ENCODE results near the gene DNER.

DNER gene

DNA sequence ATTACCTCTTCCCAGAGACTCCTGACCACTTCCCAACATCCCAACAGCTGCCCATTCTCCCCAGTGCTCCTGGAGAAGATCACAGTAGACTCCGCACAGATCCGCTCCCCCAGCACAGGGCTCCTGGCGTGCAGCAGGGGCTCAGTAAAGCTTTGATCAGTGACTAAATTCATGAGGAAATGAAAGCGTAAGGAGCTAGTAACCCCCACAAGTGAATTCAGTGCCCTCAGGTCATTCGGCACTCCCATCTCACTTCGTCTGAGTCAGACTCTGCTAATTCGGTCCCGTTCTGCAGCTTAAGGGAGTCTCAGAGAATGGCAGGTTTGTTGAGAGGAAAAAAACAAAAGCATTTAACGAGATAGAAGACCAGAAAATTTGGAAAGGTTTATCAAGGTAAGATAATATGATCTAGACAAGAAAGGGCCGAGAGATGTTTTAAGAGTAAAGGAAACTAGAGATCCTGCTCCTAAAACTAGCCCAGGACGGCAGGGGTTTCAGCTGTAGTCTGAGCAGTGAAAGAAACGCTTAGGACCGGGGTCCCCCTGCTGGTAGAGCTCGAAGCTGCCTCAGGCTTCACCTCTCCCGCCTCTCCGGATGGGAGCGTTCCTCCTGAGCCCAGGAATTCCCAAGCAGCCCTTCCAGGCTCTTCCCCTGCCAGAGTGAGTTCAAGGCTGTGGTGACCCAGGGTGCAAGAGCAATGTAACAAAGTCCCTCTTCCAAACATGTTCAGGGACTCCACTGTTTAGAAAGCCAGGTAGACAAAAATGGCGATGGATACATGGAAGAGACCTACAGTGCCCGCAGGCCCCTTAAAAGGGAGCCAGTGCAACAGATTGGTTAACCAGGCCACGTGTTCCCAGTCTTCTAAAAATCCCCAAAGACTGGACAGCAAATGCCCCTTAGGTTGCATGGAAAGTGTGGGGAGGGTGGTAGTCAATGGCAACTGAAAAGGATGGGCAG, 127.3 kb downstream of the DNER start:
- intact Hi-C loops (cut with DNase I): loop anchor here (5.0 to 10.0 kb wide), 3 partner anchors 125 to 242 kb away; partner anchors contain the start of gene DNER
- peak; percentile 80 to 95 (median 90) for DNase-seq

GRCh38 chr2:229586012-229586411, 128.3 kb downstream of the DNER start:
- intact Hi-C loops (cut with DNase I): loop anchor here (5.0 to 10.0 kb wide), 3 partner anchors 126 to 241 kb away; partner anchors contain the start of gene DNER
- no peak for DNase-seq

DNA sequence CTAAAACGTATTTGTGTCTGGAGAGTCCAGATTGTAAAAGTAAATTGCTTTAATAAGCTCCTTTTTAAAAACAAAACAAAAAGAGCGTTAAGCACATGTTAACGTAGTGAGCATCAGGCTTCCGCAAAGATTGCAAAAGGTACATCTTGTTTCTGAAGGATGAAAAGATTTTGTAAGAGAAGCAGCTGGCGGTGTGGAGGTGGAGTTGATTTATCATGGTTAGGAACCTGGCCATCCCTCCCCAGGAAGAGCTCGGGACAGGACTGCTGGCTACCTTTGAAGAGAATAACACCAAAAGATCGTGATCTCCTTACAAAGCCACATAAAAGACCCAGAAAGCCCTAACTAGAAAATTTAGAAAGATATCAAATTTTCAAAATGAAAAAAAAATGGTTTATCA, 132.2 kb downstream of the DNER start:
- intact Hi-C loops (cut with DNase I): loop anchor here (10.0 kb wide), 1 partner anchor 237 kb away; no protein-coding TSS in a partner anchor
- no peak for DNase-seq

GRCh38 chr2:229578052-229578846, 136.1 kb downstream of the DNER start:
- no peak for DNase-seq
- intact Hi-C loops (cut with DNase I): no loop called here

GRCh38 chr2:229575569-229576315, 138.6 kb downstream of the DNER start:
- intact Hi-C loops (cut with DNase I): no loop called here
- DNase-seq: no peak

DNA sequence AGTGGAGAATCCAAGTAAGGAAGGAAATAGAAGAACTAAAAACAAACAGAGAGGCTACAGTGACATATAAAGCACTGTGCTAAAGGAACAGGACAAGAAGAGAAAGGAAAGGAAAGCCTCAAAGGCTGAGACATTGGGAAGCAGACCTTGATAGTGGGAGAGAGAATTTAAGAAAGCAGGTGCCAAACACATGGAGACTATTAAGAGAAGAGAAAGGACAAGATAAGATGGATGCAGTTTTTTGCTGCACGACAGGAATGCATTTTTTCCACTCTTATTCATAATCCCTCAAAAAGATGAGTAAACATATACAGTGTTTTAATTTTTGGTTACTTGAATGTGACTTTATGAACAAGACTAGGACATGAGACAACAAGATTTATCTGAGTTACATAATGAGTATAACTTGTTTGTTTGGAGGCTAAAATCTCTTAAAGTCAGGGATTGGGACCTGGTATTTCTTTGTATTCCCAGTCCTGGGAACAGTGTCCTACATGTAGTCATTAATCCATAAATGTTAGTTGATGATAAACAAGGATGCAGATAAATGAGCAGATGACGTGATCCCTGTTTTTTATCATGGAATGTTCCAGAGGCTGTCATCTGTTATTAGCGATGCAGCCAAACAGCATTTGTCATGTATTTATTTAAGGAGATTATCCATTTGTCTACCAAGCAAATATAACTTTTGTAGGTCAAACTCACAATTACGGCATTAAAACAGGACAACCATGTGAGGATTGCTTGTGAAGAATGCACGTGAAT, 141.7 kb downstream of the DNER start:
- DNase-seq: no peak
- intact Hi-C loops (cut with DNase I): no loop called here

DNA sequence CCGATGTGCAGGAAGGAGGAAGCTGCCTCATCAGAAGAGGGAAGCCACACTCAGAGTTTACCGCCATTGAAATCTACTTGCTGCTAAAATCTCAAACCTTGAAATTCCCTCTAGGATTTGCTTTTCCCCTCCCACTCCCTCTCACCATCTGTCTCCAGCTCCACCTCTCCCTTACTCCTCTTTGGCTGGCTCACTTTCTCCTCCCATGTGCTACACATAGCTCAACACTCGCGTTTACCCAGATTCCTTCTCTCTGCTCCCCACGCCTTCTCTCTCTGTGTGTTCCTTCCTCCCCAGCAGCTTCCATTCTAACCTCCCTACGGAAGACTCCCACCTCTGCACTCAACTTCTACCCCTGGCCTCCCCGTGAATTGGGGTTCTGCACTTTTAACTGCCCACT, 143.1 kb downstream of the DNER start:
- peak in 1 of 42 donors; percentile 42 for DNase-seq
- intact Hi-C loops (cut with DNase I): no loop called here

DNA sequence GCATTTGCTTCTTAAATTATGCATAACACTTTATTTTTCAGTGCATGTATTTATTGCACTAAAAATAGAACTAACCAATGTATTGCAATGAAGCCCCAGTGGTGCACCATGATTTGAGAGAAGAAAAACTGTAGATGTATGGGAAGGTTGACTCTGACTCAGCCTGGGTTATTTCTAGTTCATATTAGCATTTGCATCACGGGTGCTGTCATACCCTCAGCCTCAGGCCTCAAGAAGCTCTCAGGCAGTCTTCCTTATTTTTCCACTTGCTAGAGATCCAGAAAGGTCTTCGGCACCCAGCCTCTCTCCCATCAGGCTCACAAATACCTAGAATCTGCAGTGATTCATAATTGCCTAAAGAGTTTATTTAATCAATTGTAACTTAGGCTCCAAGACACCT, 148.0 kb downstream of the DNER start:
- peak in 21 of 42 donors; percentile 13 to 72 (median 34) for DNase-seq
- intact Hi-C loops (cut with DNase I): no loop called here

- no peak for DNase-seq
- intact Hi-C loops (cut with DNase I): no loop called here
Measured at GRCh38 chr2:229564300-229564907, 150.0 kb downstream of the DNER start.

DNA sequence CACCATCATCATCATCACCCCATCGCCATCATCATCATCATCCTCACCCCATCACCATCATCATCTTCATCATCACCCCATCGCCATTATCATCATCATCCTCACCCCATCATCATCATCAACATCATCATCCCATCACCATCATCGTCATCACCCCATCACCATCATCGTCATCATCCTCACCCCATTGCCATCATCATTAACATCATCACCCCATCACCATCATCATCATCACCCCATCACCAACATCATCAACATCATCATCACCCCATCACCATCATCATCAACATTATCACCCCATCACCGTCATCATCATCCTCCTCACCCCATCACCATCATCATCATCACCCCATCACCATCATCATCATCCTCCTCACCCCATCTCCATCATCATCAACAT, 151.0 kb downstream of the DNER start:
- intact Hi-C loops (cut with DNase I): no loop called here
- DNase-seq: no peak

DNA sequence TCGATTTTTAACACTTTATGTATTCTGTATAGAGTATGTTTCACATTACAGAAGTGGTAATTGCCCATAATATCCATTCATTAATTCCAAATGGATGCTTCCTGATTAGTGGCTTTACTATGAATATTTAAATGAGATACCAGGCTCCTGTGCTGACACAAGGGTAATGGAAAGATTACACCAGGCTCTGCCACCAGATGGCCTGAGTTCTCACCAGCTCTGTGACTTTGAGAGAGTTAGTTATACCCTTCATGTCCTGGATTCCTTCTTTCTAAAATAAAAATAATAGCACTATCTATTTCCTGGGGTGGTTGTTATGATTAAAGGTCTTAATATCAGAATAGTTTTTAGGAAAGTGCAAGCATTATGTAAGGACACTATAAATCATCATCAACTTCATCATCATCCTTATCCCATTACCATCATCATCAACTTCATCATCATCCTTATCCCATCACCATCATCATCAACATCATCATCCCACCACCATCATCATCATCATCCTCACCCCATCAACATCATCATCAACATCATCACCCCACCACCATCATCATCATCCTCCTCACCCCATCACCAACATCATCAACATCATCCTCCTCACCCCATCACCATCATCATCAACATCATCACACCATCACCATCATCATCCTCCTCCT, 151.8 kb downstream of the DNER start:
- intact Hi-C loops (cut with DNase I): no loop called here
- no peak for DNase-seq

DNA sequence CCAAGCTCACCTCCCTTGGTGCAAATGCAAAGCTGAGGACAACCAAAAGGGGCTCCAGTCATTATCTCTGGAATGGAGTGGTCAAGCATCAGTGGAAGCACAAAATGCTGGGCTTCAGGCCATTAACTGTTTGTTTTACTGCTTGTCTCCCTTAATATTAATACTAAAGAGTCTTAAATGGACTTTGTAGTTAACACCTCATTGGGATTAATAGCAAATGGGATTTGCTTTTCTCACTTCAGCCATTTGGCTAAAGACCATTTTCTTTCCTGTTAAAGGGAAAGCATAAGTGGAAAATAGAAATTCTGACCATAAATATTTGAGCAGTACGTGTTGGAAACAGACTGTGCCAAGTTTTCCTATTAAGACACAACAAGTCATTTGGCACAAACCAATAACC, 154.4 kb downstream of the DNER start:
- intact Hi-C loops (cut with DNase I): no loop called here
- no peak for DNase-seq

DNA sequence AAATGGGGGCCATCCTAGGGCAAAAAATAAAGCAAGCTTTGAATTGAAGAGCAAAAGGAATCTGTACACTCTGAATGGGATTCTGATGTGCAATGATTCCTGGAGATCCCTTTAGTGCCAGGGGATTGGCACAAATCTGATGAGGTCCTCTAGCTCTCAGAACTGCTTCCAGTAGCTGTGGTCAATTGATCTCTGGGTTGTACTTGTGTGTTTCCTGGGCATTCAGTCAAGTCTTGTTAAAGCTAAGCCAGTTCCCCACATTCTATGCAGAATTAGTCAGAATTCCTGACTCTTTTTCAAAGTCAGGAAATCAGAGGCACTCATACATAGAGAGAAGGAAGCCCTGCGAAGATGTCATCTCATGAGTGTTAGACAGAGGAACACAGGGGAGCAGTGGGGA, 161.3 kb downstream of the DNER start:
- intact Hi-C loops (cut with DNase I): no loop called here
- peak in 1 of 42 donors; percentile 7 for DNase-seq

DNA sequence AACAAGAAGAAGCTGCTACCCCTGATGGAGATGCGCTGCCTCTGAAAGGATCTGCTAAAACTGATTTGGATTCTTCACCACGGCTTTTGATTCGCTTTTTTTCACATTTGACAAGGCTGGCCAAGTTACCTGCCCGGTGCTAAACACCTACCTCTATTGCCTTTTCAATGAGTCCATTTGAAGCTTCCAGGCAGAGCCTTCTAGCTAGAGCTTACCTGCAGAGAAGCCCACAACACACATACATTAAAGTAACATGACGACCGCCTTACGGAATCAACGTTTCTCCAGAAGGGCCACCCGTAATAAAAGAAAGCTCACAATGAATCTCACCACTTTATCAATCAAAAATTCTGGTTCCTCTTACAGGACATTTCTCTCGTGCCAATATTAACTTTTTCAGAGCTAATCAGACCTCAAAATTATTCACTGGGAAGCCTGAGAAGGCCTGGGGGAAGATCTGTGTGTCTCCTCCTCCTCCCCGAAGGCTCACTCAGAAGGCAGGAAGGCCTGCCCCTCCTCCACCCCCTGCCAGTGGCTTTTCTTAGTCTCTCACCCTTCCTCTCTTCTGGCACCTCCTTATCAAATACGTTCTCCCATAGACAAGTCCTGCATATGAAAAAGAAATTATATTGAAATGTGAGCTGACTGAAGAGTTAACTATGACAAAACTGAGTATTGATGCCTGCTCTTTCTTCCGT, 171.0 kb downstream of the DNER start:
- intact Hi-C loops (cut with DNase I): no loop called here
- no peak for DNase-seq

- DNase-seq: no peak
- intact Hi-C loops (cut with DNase I): no loop called here
Measured at GRCh38 chr2:229539628-229540027, 174.7 kb downstream of the DNER start.

GRCh38 chr2:229531594-229531993, 182.8 kb downstream of the DNER start:
- intact Hi-C loops (cut with DNase I): no loop called here
- no peak for DNase-seq

GRCh38 chr2:229530434-229530833, 183.9 kb downstream of the DNER start:
- no peak for DNase-seq
- intact Hi-C loops (cut with DNase I): no loop called here
